PFSK-1 (cell line): ENCODE data around the gene TMEM54.

Experiments used
- FOXP2 ChIP-seq: optimal IDR thresholded peaks from 2 replicates; pipeline ENCODE3; 2011; ENCODE audit warnings: borderline replicate concordance, control low read depth, inconsistent platforms; ENCODE audit not compliant: insufficient read depth; ENCODE audit errors: extremely low read length, extremely low read depth
- POLR2AphosphoS5 ChIP-seq: IDR thresholded peaks from 2 replicates; pipeline ENCODE4 v1.6.1; 2012; ENCODE audit warnings: low read depth, mild to moderate bottlenecking, control low read depth, low read length, moderate library complexity
- REST ChIP-seq, 2 experiments: IDR thresholded peaks; 2 replicates each; pipeline versions ENCODE4 v1.6.1 to v1.8.0; 2011 to 2012; ENCODE audit warnings: low read depth in 2 of 2, low read length in 2 of 2, control low read depth in 1 of 2, inconsistent platforms in 1 of 2, mild to moderate bottlenecking in 1 of 2, moderate library complexity in 1 of 2; ENCODE audit not compliant: insufficient read depth in 1 of 2
- TAF1 ChIP-seq: IDR thresholded peaks from 2 replicates; pipeline ENCODE4 v1.6.1; 2012; ENCODE audit warnings: low read length, control low read depth, borderline replicate concordance; ENCODE audit not compliant: insufficient read depth

- TF ChIP-seq TAF1 (no peak), POLR2AphosphoS5 (no peak), REST (IDR thresholded peaks at IDR 0.05; ENCODE audit: insufficient read depth in 1 of 2, low read depth in 2 of 2, low read length in 2 of 2) (0 out of 4 replicates have a peak, but pooled peaks of 1 of the 2 experiments have one; percentile 35), FOXP2 (no peak)
These were observed 30.4 kb downstream of the TMEM54 start, which contains the start of gene FNDC5 for GRCh38 chr1:32870615-32871363.
